ENCODE data around the gene PIK3C2G. TPM values are rescaled to one million over a fixed set of nuclear protein-coding genes. Genes with fewer than 3 reads are reported as not detected.

Gene PIK3C2G
- total and polyA plus RNA-seq, 2 of the 4 experiments (the other 2 are of a cell fraction), result not detected

DNA sequence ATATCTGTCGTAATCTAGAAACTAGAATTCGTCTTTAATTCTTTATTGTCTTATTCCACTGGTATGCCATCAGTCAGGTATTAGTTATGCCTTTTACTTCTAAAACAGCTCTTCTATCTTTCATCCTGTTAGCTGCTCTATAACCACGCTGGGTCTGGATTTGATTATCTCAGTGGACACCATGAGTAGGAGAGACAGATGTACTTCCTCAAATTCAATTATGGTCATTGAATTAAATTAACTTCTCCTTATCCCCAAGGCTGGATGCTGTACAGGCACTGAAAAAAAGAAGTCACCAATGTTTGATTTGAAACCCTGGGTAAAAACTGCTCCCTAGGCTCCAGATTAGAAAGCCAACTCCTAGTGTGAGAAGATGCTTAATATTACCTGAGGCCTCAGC, 107.3 kb downstream of the PIK3C2G start:
- no peak overlapping the region for H2BK15ac ChIP-seq (ENCODE audit: low read depth, low read length)
- no peak overlapping the region for H3K18ac ChIP-seq (ENCODE audit: low read depth, low read length)
- H2AFZ ChIP-seq (replicated peaks; ENCODE audit: low read length, poor library complexity), result no peak overlapping the region
- DNase-seq, result no peak
- H4K5ac ChIP-seq (ENCODE audit: low read depth, low read length), result no peak overlapping the region
- H3K4me3 ChIP-seq (ENCODE audit: insufficient read depth, low read depth, low read length), result no peak overlapping the region
- TF ChIP-seq ELK1 (IDR thresholded peaks at IDR 0.05; ENCODE audit: borderline replicate concordance, low read depth, low read length) (no peak), CHD1 (IDR thresholded peaks at IDR 0.05; ENCODE audit: low read depth, low read length) (no peak), BHLHE40 (IDR thresholded peaks at IDR 0.05; ENCODE audit: low read depth, low read length) (no peak), MAZ (IDR thresholded peaks at IDR 0.05; ENCODE audit: borderline replicate concordance, low read depth, low read length) (no peak), SMC3 (IDR thresholded peaks at IDR 0.05; ENCODE audit: low read depth, low read length) (no peak), POLR2A (IDR thresholded peaks at IDR 0.05; ENCODE audit: low read depth, low read length) (no peak), CEBPB (IDR thresholded peaks at IDR 0.05; ENCODE audit: low read depth, low read length) (no peak), MXI1 (IDR thresholded peaks at IDR 0.05; ENCODE audit: borderline replicate concordance, low read depth, low read length) (no peak), NFE2L2 (IDR thresholded peaks at IDR 0.05; ENCODE audit: low read depth, low read length) (no peak)
- TF ChIP-seq, protein P1, sequence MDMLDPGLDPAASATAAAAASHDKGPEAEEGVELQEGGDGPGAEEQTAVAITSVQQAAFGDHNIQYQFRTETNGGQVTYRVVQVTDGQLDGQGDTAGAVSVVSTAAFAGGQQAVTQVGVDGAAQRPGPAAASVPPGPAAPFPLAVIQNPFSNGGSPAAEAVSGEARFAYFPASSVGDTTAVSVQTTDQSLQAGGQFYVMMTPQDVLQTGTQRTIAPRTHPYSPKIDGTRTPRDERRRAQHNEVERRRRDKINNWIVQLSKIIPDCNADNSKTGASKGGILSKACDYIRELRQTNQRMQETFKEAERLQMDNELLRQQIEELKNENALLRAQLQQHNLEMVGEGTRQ (IDR thresholded peaks at IDR 0.05; ENCODE audit: low read depth, low read length), result no peak
- TF ChIP-seq, protein P2, sequence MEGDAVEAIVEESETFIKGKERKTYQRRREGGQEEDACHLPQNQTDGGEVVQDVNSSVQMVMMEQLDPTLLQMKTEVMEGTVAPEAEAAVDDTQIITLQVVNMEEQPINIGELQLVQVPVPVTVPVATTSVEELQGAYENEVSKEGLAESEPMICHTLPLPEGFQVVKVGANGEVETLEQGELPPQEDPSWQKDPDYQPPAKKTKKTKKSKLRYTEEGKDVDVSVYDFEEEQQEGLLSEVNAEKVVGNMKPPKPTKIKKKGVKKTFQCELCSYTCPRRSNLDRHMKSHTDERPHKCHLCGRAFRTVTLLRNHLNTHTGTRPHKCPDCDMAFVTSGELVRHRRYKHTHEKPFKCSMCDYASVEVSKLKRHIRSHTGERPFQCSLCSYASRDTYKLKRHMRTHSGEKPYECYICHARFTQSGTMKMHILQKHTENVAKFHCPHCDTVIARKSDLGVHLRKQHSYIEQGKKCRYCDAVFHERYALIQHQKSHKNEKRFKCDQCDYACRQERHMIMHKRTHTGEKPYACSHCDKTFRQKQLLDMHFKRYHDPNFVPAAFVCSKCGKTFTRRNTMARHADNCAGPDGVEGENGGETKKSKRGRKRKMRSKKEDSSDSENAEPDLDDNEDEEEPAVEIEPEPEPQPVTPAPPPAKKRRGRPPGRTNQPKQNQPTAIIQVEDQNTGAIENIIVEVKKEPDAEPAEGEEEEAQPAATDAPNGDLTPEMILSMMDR (conservative IDR thresholded peaks at IDR 0.05; ENCODE audit: low read depth, low read length), result no peak
- no peak overlapping the region for H3K56ac ChIP-seq (ENCODE audit: extremely low read depth, insufficient read depth, low read length)
- no peak overlapping the region for H2BK20ac ChIP-seq (ENCODE audit: low read depth, low read length)
- H3K4me1 ChIP-seq (ENCODE audit: control insufficient read depth, insufficient read depth, low read length), result no peaks in the 10 kb centered on the region
- no peak overlapping the region for H2AK5ac ChIP-seq (ENCODE audit: low read depth, low read length)
- H3K9ac ChIP-seq (ENCODE audit: low read depth, low read length), result no peak overlapping the region
- no peaks in the 10 kb centered on the region for H3K9me3 ChIP-seq (ENCODE audit: control insufficient read depth, insufficient read depth, low read length)
- no peak overlapping the region for H2AK9ac ChIP-seq (replicated peaks; ENCODE audit: low read depth, low read length, poor library complexity)
- no peak overlapping the region for H3K14ac ChIP-seq (replicated peaks; ENCODE audit: low read depth, low read length)
- in situ Hi-C loops (cut with MboI; ENCODE audit: low sequenced_read_pairs) (no loop called here), intact Hi-C loops (cut with micrococcal nuclease) (no loop called here), dilution Hi-C loops (cut with HindIII; ENCODE audit: low sequenced_read_pairs, unreplicated experiment) (no loop called here)
- H3K79me1 ChIP-seq (ENCODE audit: low read depth in 1 of 2, low read length in 2 of 2), result no peaks in the 10 kb centered on the region
- no peak for ATAC-seq (ENCODE audit: low read depth)
- no peak overlapping the region for H3K23ac ChIP-seq (ENCODE audit: low read depth, low read length)
- H3K36me3 ChIP-seq (ENCODE audit: control insufficient read depth, insufficient read depth, low read length), result no peaks in the 10 kb centered on the region
- no peak overlapping the region for H3K4me2 ChIP-seq (ENCODE audit: low read depth, low read length)
- no peak overlapping the region for H3K4ac ChIP-seq (ENCODE audit: low read depth, low read length)
- H3K27me3 ChIP-seq (ENCODE audit: control insufficient read depth, insufficient read depth, low read length), result no peaks in the 10 kb centered on the region
- no peak overlapping the region for H4K91ac ChIP-seq (ENCODE audit: insufficient read depth, low read depth, low read length)
- H2BK120ac ChIP-seq (ENCODE audit: low read depth, low read length), result no peak overlapping the region
- no peaks in the 10 kb centered on the region for H4K20me1 ChIP-seq (ENCODE audit: insufficient read depth, low read length)
- no TSS peak for BruUV-seq (replicated peaks)
- H3K9me1 ChIP-seq (ENCODE audit: insufficient read depth, low read length), result no peaks in the 10 kb centered on the region
- CTCF ChIA-PET, result no interaction called here
- 100% methylated on average over 2 of the region's 3 CpGs; no CpG with 5 or more reads in 1 of the 2 experiments for WGBS, 2 experiments (ENCODE audit: extremely low coverage in 2 of 2, insufficient read length in 1 of 2)
- POLR2A ChIA-PET (ENCODE audit: unreplicated experiment), result no interaction called here
- no peak overlapping the region for H2BK5ac ChIP-seq (ENCODE audit: low read depth, low read length, poor library complexity, severe bottlenecking)
- no peak overlapping the region for H4K8ac ChIP-seq (ENCODE audit: low read depth in 2 of 2, low read length in 2 of 2)
- H3K27ac ChIP-seq (ENCODE audit: insufficient read depth, low read length), result no peak overlapping the region

All from IMR-90 (cell line).